GM12891 (cell line): ENCODE results near the gene RBBP4.

Source experiments
- PAX5 ChIP-seq: IDR thresholded peaks from 2 replicates; pipeline ENCODE4 v1.6.1; 2011; ENCODE audit warnings: low read length, moderate library complexity, mild to moderate bottlenecking; ENCODE audit not compliant: insufficient read depth, severe bottlenecking
- POLR2A ChIP-seq: IDR thresholded peaks from 2 replicates; pipeline ENCODE4 v1.6.1; 2011; ENCODE audit warnings: low read depth, low read length, control low read depth
- POLR2AphosphoS5 ChIP-seq: IDR thresholded peaks from 2 replicates; pipeline ENCODE4 v1.6.1; 2011; ENCODE audit warnings: low read depth, low read length, control low read depth
- SPI1 ChIP-seq: IDR thresholded peaks from 2 replicates; pipeline ENCODE4 v1.6.1; 2011; ENCODE audit warnings: low read depth, low read length, control low read depth
- TAF1 ChIP-seq: IDR thresholded peaks from 2 replicates; pipeline ENCODE4 v1.6.1; 2011; ENCODE audit warnings: low read depth, low read length, control low read depth

DNA sequence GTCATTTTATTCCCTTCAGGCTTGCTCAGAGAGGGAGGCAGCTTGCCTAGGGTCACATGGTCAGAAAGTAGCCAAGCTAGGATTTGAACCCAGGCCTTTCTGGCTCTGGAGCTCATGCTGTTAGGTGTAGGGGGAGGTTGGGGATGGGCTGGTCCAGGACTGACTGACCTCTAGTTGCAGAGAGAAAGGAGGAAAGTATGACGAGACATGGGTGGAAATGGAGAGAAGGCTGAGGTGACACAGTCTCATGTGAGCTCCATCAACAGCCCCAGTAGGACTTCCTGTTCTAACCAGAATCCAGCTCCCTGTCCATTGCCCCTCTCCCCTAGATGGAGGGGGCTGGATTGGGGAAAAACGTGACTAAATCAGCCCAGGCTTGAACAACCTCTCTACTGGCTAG lies 67.0 kb downstream of the RBBP4 start:
- no peak for TF ChIP-seq POLR2AphosphoS5
- no peak for TF ChIP-seq POLR2A
- TF ChIP-seq PAX5 = no peak
- no peak for TF ChIP-seq TAF1
- TF ChIP-seq SPI1 = no peak
